Coronary artery (tissue), 2 donors: ENCODE results near the gene IFITM5.

Experiments
- DNase-seq: peaks from one replicate; pipeline ENCODE4 v3.0.0-alpha.2; 2017; ENCODE audit warnings: low spot score
- H3K27ac ChIP-seq, 2 donors: fragments of 200-600 bp; sonication (generic); one replicate each; pipeline ENCODE4 v1.5.1; 2016 to 2019
- H3K4me3 ChIP-seq: fragments of 200-600 bp; sonication (generic); 2 replicates; pipeline ENCODE4 v1.5.1; 2016; ENCODE audit warnings: mild to moderate bottlenecking, moderate library complexity
- CTCF ChIP-seq: fragments of 200-600 bp; sonication (generic); IDR thresholded peaks from one replicate; pipeline ENCODE4 v1.5.1; 2019; ENCODE audit warnings: antibody characterized with exemption

The IFITM5 gene

GRCh38 chr11:292211-293121 is 6.9 kb downstream of the IFITM5 start:
- H3K27ac ChIP-seq = no peak overlapping the region
- no peak for TF ChIP-seq CTCF
- DNase-seq = no peak
- no peak overlapping the region for H3K4me3 ChIP-seq

GRCh38 chr11:291281-292210 is 7.8 kb downstream of the IFITM5 start:
- Histone ChIP-seq H3K4me3 (no peak overlapping the region), H3K27ac (no peak overlapping the region)
- DNase-seq = no peak
- no peak for TF ChIP-seq CTCF

- Histone ChIP-seq H3K27ac (no peak overlapping the region), H3K4me3 (no peak overlapping the region)
- DNase-seq = no peak
- no peak for TF ChIP-seq CTCF
These were observed 8.6 kb downstream of the IFITM5 start for GRCh38 chr11:290621-291231.

- H3K27ac ChIP-seq = peak overlapping the region in 1 of 2 donors; percentile 87
- TF ChIP-seq CTCF = no peak
- peak overlapping the region; percentile 73 for H3K4me3 ChIP-seq
- DNase-seq = peak; percentile 69
These were observed 9.4 kb downstream of the IFITM5 start for GRCh38 chr11:289712-290620.

- peak overlapping the region; percentile 73 for H3K4me3 ChIP-seq
- no peak for TF ChIP-seq CTCF
- no peak for DNase-seq
- peak overlapping the region; percentile 39 to 87 for H3K27ac ChIP-seq
These were observed 10.0 kb downstream of the IFITM5 start for GRCh38 chr11:289398-289711.
